ENCODE results near the gene BRINP1.

The BRINP1 gene

GRCh38 chr9:119224431-119224830, 144.8 kb downstream of the BRINP1 start:
- TF ChIP-seq USF1 (IDR thresholded peaks at IDR 0.05) = no peak
- no peak for TF ChIP-seq TCF12 (IDR thresholded peaks at IDR 0.05; ENCODE audit: low read depth)
- no peak for TF ChIP-seq REST (IDR thresholded peaks at IDR 0.05; ENCODE audit: low read depth)
- no peak for TF ChIP-seq YY1 (IDR thresholded peaks at IDR 0.05; ENCODE audit: low read depth)
- no peak for TF ChIP-seq NFIC (IDR thresholded peaks at IDR 0.05)

- TF ChIP-seq ZBTB7A (IDR thresholded peaks at IDR 0.05; ENCODE audit: low read depth) = no peak
- no peak for TF ChIP-seq EP300 (IDR thresholded peaks at IDR 0.05; ENCODE audit: borderline replicate concordance)
- no peak for TF ChIP-seq RAD21 (IDR thresholded peaks at IDR 0.05; ENCODE audit: low read depth)
- TF ChIP-seq REST (IDR thresholded peaks at IDR 0.05; ENCODE audit: low read depth) = no peak
- TF ChIP-seq CEBPB (IDR thresholded peaks at IDR 0.05) = no peak
- TF ChIP-seq TEAD4 (IDR thresholded peaks at IDR 0.05) = no peak
- no peak for TF ChIP-seq FOXM1 (IDR thresholded peaks at IDR 0.05; ENCODE audit: borderline replicate concordance, low read depth)
- no peak for TF ChIP-seq NFIC (IDR thresholded peaks at IDR 0.05)
- no peak for TF ChIP-seq TAF1 (IDR thresholded peaks at IDR 0.05; ENCODE audit: low read depth)
- TF ChIP-seq YY1 (IDR thresholded peaks at IDR 0.05; ENCODE audit: low read depth) = no peak
Observed at GRCh38 chr9:119221276-119221675, 148.0 kb downstream of the BRINP1 start.

GRCh38 chr9:119218293-119218692, 150.9 kb downstream of the BRINP1 start:
- TF ChIP-seq CEBPB (IDR thresholded peaks at IDR 0.05) (no peak), EGR1 (IDR thresholded peaks at IDR 0.05) (no peak), FOXM1 (IDR thresholded peaks at IDR 0.05; ENCODE audit: borderline replicate concordance, low read depth) (no peak)

- TF ChIP-seq CREB1 (IDR thresholded peaks at IDR 0.05; ENCODE audit: low read depth) (no peak), YY1 (IDR thresholded peaks at IDR 0.05; ENCODE audit: low read depth) (no peak), REST (IDR thresholded peaks at IDR 0.05; ENCODE audit: low read depth) (no peak), MAX (IDR thresholded peaks at IDR 0.05) (no peak), TCF12 (IDR thresholded peaks at IDR 0.05; ENCODE audit: low read depth) (no peak), EGR1 (IDR thresholded peaks at IDR 0.05) (no peak), ZBTB7A (IDR thresholded peaks at IDR 0.05; ENCODE audit: low read depth) (no peak), EP300 (IDR thresholded peaks at IDR 0.05; ENCODE audit: borderline replicate concordance) (no peak), USF1 (IDR thresholded peaks at IDR 0.05) (no peak), CEBPB (IDR thresholded peaks at IDR 0.05) (no peak), NFIC (IDR thresholded peaks at IDR 0.05) (no peak), RAD21 (IDR thresholded peaks at IDR 0.05; ENCODE audit: low read depth) (no peak), TEAD4 (IDR thresholded peaks at IDR 0.05) (no peak), TAF1 (IDR thresholded peaks at IDR 0.05; ENCODE audit: low read depth) (no peak), FOXM1 (IDR thresholded peaks at IDR 0.05; ENCODE audit: borderline replicate concordance, low read depth) (no peak)
Observed at GRCh38 chr9:119216651-119217331, 152.4 kb downstream of the BRINP1 start.

GRCh38 chr9:119215651-119216050, 153.6 kb downstream of the BRINP1 start:
- TF ChIP-seq CREB1 (IDR thresholded peaks at IDR 0.05; ENCODE audit: low read depth) = no peak
- TF ChIP-seq EGR1 (IDR thresholded peaks at IDR 0.05) = no peak
- no peak for TF ChIP-seq NFIC (IDR thresholded peaks at IDR 0.05)
- TF ChIP-seq ZBTB7A (IDR thresholded peaks at IDR 0.05; ENCODE audit: low read depth) = no peak
- no peak for TF ChIP-seq RAD21 (IDR thresholded peaks at IDR 0.05; ENCODE audit: low read depth)
- no peak for TF ChIP-seq FOXM1 (IDR thresholded peaks at IDR 0.05; ENCODE audit: borderline replicate concordance, low read depth)
- no peak for TF ChIP-seq EP300 (IDR thresholded peaks at IDR 0.05; ENCODE audit: borderline replicate concordance)
- no peak for TF ChIP-seq TAF1 (IDR thresholded peaks at IDR 0.05; ENCODE audit: low read depth)
- TF ChIP-seq YY1 (IDR thresholded peaks at IDR 0.05; ENCODE audit: low read depth) = no peak
- TF ChIP-seq CEBPB (IDR thresholded peaks at IDR 0.05) = no peak
- no peak for TF ChIP-seq MAX (IDR thresholded peaks at IDR 0.05)
- no peak for TF ChIP-seq REST (IDR thresholded peaks at IDR 0.05; ENCODE audit: low read depth)
- no peak for TF ChIP-seq TCF12 (IDR thresholded peaks at IDR 0.05; ENCODE audit: low read depth)
- no peak for TF ChIP-seq TEAD4 (IDR thresholded peaks at IDR 0.05)
- TF ChIP-seq USF1 (IDR thresholded peaks at IDR 0.05) = no peak
